Lower lobe of right lung (tissue), 2 donors: ENCODE measurements around the gene FXN. TPM values are rescaled to one million over a fixed set of nuclear protein-coding genes. Genes with fewer than 3 reads are reported as not detected.

Experiments
- ATAC-seq, 2 donors: fragments of 200-7000 bp; cut with Tn5 transposase; one replicate each; pipeline ENCODE4 v1.9.1; 2020 to 2022; ENCODE audit warnings: mild to moderate bottlenecking in 2 of 2, moderate library complexity in 2 of 2
- DNase-seq: peaks from one replicate; pipeline ENCODE4 v3.0.0-alpha.2; 2020
- H3K27ac ChIP-seq: fragments of 200-600 bp; one replicate; pipeline ENCODE4 v1.8.0; 2022
- H3K27me3 ChIP-seq: fragments of 200-600 bp; one replicate; pipeline ENCODE4 v1.8.0; 2022; ENCODE audit warnings: low read depth
- H3K36me3 ChIP-seq: fragments of 200-600 bp; one replicate; pipeline ENCODE4 v1.8.0; 2022; ENCODE audit warnings: mild to moderate bottlenecking
- H3K4me1 ChIP-seq: fragments of 200-600 bp; one replicate; pipeline ENCODE4 v1.8.0; 2022
- H3K4me3 ChIP-seq: fragments of 200-600 bp; one replicate; pipeline ENCODE4 v1.8.0; 2022; ENCODE audit warnings: mild to moderate bottlenecking
- H3K9me3 ChIP-seq: fragments of 200-600 bp; one replicate; pipeline ENCODE4 v1.8.0; 2022
- CTCF ChIP-seq: fragments of 200-600 bp; IDR thresholded peaks from one replicate; pipeline ENCODE4 v1.8.0; 2022; ENCODE audit warnings: antibody characterized with exemption, mild to moderate bottlenecking
- intact Hi-C: fragments of 100-400 bp; cut with DNase I; formaldehyde crosslinking; loops from one replicate; pipeline ENCODE4 v1.11.0; 2022
- total RNA-seq: library from RNA; stranded (reverse); fragmentation: NEBNext Ultra II Directional; extraction: Animal tissue kit (Norgen Biotek cat#: 25700); gene quantifications from one replicate; pipeline ENCODE4 v1.2.1, GENCODE V29; 2021
- donor health status: DM: no; HTN: yes; CAD: no; lungs with severe emphysema.

FXN gene
- total RNA-seq, 1 donor from 2014 or later = 10.9 TPM

- Histone ChIP-seq H3K4me1 (no peaks in the 10 kb centered on the region), H3K9me3 (no peaks in the 10 kb centered on the region), H3K27me3 (no peaks in the 10 kb centered on the region), H3K36me3 (peaks cover 3% of the 10 kb centered on the region), H3K4me3 (no peak overlapping the region), H3K27ac (no peak overlapping the region)
- no peak for ATAC-seq
- intact Hi-C loops = no loop called here
- TF ChIP-seq CTCF = no peak
- no peak for DNase-seq
Measured at GRCh38 chr9:69004836-69005235, 30.7 kb upstream of the FXN start.

GRCh38 chr9:69009708-69010107 lies 25.8 kb upstream of the FXN start:
- H3K27ac ChIP-seq = no peak overlapping the region
- H3K9me3 ChIP-seq = no peaks in the 10 kb centered on the region
- intact Hi-C loops = no loop called here
- TF ChIP-seq CTCF = no peak
- H3K27me3 ChIP-seq = no peaks in the 10 kb centered on the region
- DNase-seq (no peak), ATAC-seq (no peak)
- no peak overlapping the region for H3K4me3 ChIP-seq
- peaks cover 4% of the 10 kb centered on the region for H3K36me3 ChIP-seq
- no peaks in the 10 kb centered on the region for H3K4me1 ChIP-seq

DNA sequence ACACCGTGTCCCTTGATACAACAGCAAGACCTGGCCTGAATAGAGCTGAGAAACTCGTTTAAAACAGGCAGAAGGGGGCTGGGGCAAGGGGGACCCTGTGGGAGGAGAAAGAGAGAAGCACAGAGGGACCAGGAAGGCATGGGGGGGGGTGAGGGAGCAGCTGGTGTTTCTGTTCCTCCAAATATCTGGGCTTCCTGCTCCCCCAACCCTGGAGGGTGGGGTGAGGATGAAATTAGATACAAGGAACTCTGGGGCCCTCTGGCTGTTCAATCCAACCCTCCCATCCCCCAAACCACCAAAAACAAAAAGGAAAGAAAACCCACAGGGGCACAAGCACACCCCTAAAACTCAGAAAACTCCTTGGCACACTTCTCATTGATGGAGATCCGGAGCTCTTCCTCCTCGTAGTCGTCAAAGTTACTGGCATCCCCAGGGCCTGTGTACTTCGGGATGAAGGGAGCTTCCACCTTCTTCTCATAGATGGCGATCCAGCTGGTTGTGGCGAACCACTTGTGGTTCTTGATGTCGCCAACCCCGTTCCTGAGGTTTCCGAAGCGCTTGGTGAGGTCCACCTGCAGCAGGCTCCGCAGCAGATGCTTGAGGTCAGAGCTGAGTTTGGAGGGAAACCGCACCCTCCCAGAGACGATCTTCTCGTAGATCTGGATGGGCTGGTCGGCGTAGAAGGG lies 22.7 kb upstream of the FXN start:
- intact Hi-C loops = no loop called here
- TF ChIP-seq CTCF = no peak
- no peaks in the 10 kb centered on the region for H3K27me3 ChIP-seq
- peaks cover 4% of the 10 kb centered on the region for H3K36me3 ChIP-seq
- no peak overlapping the region for H3K4me3 ChIP-seq
- no peak for ATAC-seq
- no peak overlapping the region for H3K27ac ChIP-seq
- no peaks in the 10 kb centered on the region for H3K4me1 ChIP-seq
- H3K9me3 ChIP-seq = no peaks in the 10 kb centered on the region
- DNase-seq = no peak

DNA sequence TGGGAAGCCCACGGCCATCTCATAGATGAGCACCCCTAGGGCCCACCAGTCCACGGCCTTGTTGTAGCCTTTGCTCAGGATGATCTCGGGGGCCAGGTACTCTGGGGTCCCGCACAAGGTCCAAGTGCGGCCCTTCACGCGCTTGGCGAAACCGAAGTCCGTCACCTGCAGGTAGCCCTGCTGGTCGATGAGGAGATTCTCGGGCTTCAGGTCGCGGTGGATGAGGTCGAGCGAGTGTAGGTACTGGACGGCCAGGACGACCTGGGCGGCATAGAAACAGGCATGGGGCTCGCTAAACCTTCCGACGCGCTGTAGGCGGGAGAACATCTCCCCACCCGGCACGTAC lies 22.2 kb upstream of the FXN start:
- no peak for ATAC-seq
- Histone ChIP-seq H3K4me1 (no peaks in the 10 kb centered on the region), H3K9me3 (no peaks in the 10 kb centered on the region), H3K27me3 (no peaks in the 10 kb centered on the region), H3K36me3 (peaks cover 4% of the 10 kb centered on the region), H3K4me3 (no peak overlapping the region), H3K27ac (no peak overlapping the region)
- no peak for DNase-seq
- intact Hi-C loops = no loop called here
- TF ChIP-seq CTCF = no peak

DNA sequence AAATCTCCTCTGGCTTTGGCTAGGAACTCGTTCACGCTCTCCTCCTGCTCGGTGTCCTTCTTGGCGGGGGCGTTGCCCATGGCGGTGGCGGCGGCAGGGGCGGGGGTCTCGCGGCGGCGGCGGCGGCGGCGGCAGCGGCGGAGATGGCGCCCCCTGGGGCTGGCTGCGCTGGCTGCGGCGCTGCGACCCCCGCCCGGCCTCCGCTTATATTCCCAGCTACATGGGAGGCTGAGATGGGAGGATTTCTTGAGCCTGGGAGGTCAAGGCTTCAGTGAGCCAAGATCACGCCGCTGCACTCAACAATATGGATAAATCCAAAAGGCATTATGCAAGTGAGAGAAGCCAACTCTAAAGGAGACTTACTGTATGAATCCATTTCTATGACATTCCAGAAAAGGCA lies 21.5 kb upstream of the FXN start, which contains the start of gene PRKACG:
Gene PRKACG (minus strand): TSS at position 101 of the 400 bp plus-strand sequence. CDS start 21 bp downstream, at position 80.
- intact Hi-C loops = no loop called here
- H3K4me3 ChIP-seq = no peak within 1 kb of the TSS
- ATAC-seq = no peak
- no peaks in the 10 kb centered on the region for H3K9me3 ChIP-seq
- no peaks in the 10 kb centered on the region for H3K4me1 ChIP-seq
- H3K27ac ChIP-seq = no peak within 1 kb of the TSS
- no peak for DNase-seq
- no peak for TF ChIP-seq CTCF
- no peaks in the 10 kb centered on the region for H3K27me3 ChIP-seq
- H3K36me3 ChIP-seq = peaks cover 4% of the 10 kb centered on the region
